ENCODE data around the gene FERMT3.

Gene FERMT3

GRCh38 chr11:64231546-64231945, 25.0 kb downstream of the FERMT3 start:
- intact Hi-C loops (cut with DNase I) = loop anchor here (10.0 kb wide), 1 partner anchor 47 kb away; the partner anchor contains the start of gene STIP1
- no peak for DNase-seq

GRCh38 chr11:64232182-64232966, 25.9 kb downstream of the FERMT3 start:
- intact Hi-C loops (cut with DNase I) = loop anchor here (10.0 kb wide), 1 partner anchor 48 kb away; the partner anchor contains the start of gene STIP1
- no peak for DNase-seq

- no peak for DNase-seq
- intact Hi-C loops (cut with DNase I) = loop anchor here (10.0 kb wide), 1 partner anchor 48 kb away; the partner anchor contains the start of gene STIP1
Measured at GRCh38 chr11:64232967-64233315, 26.4 kb downstream of the FERMT3 start.

- intact Hi-C loops (cut with DNase I) = loop anchor here (10.0 kb wide), 1 partner anchor 49 kb away; the partner anchor contains the start of gene STIP1
- peak in 7 of 10 donors; percentile 47 to 94 (median 73) for DNase-seq
Measured at GRCh38 chr11:64233913-64234586, 27.5 kb downstream of the FERMT3 start, which contains the start of gene VEGFB. Gene VEGFB, plus strand, starts transcription at chr11:64234584. Its CDS starts 250 bp downstream, at chr11:64234834.

- intact Hi-C loops (cut with DNase I) = loop anchor here (10.0 kb wide), 1 partner anchor 50 kb away; the partner anchor contains the start of gene STIP1
- DNase-seq = peak in 2 of 10 donors; percentile 45 to 90
Measured at GRCh38 chr11:64234647-64235379, 28.3 kb downstream of the FERMT3 start.

GRCh38 chr11:64235437-64236161, 29.1 kb downstream of the FERMT3 start:
- intact Hi-C loops (cut with DNase I) = loop anchor here (10.0 kb wide), 1 partner anchor 51 kb away; the partner anchor contains the start of gene STIP1
- no peak for DNase-seq

GRCh38 chr11:64237484-64237951, 31.0 kb downstream of the FERMT3 start:
- no peak for DNase-seq
- intact Hi-C loops (cut with DNase I) = loop anchor here (10.0 kb wide), 1 partner anchor 53 kb away; the partner anchor contains the start of gene STIP1

GRCh38 chr11:64238076-64238475, 31.6 kb downstream of the FERMT3 start:
- no peak for DNase-seq
- intact Hi-C loops (cut with DNase I) = loop anchor here (10.0 kb wide), 1 partner anchor 53 kb away; the partner anchor contains the start of gene STIP1

- intact Hi-C loops (cut with DNase I) = loop anchor here (10.0 kb wide), 1 partner anchor 54 kb away; the partner anchor contains the start of gene STIP1
- no peak for DNase-seq
Measured at GRCh38 chr11:64238999-64239398, 32.5 kb downstream of the FERMT3 start.

- intact Hi-C loops (cut with DNase I) = loop anchor here (10.0 kb wide), 1 partner anchor 55 kb away; the partner anchor contains the start of gene STIP1
- DNase-seq = no peak
Measured at GRCh38 chr11:64239662-64240434, 33.3 kb downstream of the FERMT3 start.

GRCh38 chr11:64240435-64241240, 34.1 kb downstream of the FERMT3 start, which contains the start of gene FKBP2:
Gene FKBP2, plus strand, starts transcription at chr11:64241095. Its CDS starts 1,293 bp downstream, at chr11:64242388.
- intact Hi-C loops (cut with DNase I) = no loop called here
- DNase-seq = peak; percentile 91 to 100 (median 96)

- intact Hi-C loops (cut with DNase I) = no loop called here
Measured at GRCh38 chr11:64241241-64241490, 34.6 kb downstream of the FERMT3 start.

GRCh38 chr11:64241491-64242374, 35.2 kb downstream of the FERMT3 start:
- intact Hi-C loops (cut with DNase I) = no loop called here
- peak in 5 of 10 donors; percentile 89 to 100 (median 100) for DNase-seq

More at GRCh38 chr11:64241241-64241490, 34.6 kb downstream of the FERMT3 start:
- peak in 6 of 10 donors; percentile 99 to 100 (median 100) for DNase-seq

GRCh38 chr11:64243236-64243854, 36.8 kb downstream of the FERMT3 start:
- DNase-seq = no peak
- intact Hi-C loops (cut with DNase I) = no loop called here

GRCh38 chr11:64244107-64244506, 37.6 kb downstream of the FERMT3 start:
- intact Hi-C loops (cut with DNase I) = no loop called here
- DNase-seq = no peak

GRCh38 chr11:64244966-64245365, 38.4 kb downstream of the FERMT3 start:
- intact Hi-C loops (cut with DNase I) = no loop called here
- no peak for DNase-seq
